ENCODE data around the gene TRIO. TPM values are rescaled to one million over a fixed set of nuclear protein-coding genes. Genes with fewer than 3 reads are reported as not detected.

TRIO gene
- total and polyA plus RNA-seq, 2 donors (not counting 3 experiments of a cell fraction or from before 2014, with no cell fraction given): 82.9 to 248 TPM

DNA sequence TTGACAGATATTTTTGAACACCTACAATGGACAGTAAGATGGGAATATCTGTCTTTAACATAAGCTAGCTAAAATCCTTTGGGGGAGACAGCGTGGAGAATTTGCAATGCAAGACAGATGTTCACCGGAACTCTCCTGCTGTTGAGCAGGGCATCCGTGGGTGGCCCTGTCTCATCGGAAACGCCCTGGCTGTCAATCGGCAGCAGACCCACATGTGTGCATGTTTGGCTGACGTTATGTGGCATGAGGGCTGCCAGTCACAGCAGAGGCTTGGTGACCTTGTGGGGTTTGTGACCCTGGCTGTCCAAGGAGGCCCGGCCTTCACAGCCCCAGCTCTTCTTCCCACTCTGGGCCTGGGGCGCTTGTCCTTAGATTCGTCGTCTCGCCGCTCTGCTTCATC is 308.7 kb downstream of the TRIO start:
- no peak overlapping the region for H3K27ac ChIP-seq (ENCODE audit: insufficient read depth, low read depth, low read length)
- H3K79me2 ChIP-seq (ENCODE audit: control insufficient read depth, insufficient read depth, low read length): peaks cover 42% of the 10 kb centered on the region
- no TSS peak for BruUV-seq (replicated peaks)
- H3K4me3 ChIP-seq (replicated peaks in 1 of 3; ENCODE audit: insufficient read depth in 1 of 3, low read depth in 1 of 3, low read length in 3 of 3): no peak overlapping the region
- H3K9me1 ChIP-seq (replicated peaks; ENCODE audit: control insufficient read depth, extremely low read depth, insufficient read depth, low read length): no peaks in the 10 kb centered on the region
- TF ChIP-seq, protein P1, sequence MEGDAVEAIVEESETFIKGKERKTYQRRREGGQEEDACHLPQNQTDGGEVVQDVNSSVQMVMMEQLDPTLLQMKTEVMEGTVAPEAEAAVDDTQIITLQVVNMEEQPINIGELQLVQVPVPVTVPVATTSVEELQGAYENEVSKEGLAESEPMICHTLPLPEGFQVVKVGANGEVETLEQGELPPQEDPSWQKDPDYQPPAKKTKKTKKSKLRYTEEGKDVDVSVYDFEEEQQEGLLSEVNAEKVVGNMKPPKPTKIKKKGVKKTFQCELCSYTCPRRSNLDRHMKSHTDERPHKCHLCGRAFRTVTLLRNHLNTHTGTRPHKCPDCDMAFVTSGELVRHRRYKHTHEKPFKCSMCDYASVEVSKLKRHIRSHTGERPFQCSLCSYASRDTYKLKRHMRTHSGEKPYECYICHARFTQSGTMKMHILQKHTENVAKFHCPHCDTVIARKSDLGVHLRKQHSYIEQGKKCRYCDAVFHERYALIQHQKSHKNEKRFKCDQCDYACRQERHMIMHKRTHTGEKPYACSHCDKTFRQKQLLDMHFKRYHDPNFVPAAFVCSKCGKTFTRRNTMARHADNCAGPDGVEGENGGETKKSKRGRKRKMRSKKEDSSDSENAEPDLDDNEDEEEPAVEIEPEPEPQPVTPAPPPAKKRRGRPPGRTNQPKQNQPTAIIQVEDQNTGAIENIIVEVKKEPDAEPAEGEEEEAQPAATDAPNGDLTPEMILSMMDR (IDR thresholded peaks at IDR 0.05; ENCODE audit: extremely low read depth in 1 of 2, insufficient read depth in 1 of 2, low read depth in 1 of 2, low read length in 2 of 2): no peak
- TF ChIP-seq EZH2 (IDR thresholded peaks at IDR 0.05; ENCODE audit: borderline replicate concordance, low read depth, low read length, severe bottlenecking): no peak
- no peak for TF ChIP-seq POLR2A (IDR thresholded peaks at IDR 0.05; ENCODE audit: low read depth, low read length)
- no peak for TF ChIP-seq MYC (IDR thresholded peaks at IDR 0.05; ENCODE audit: low read depth, low read length)
- no peak for TF ChIP-seq GATA2 (IDR thresholded peaks at IDR 0.05; ENCODE audit: insufficient read depth, insufficient read length, low read depth, low read length)
- TF ChIP-seq JUN (IDR thresholded peaks at IDR 0.05; ENCODE audit: borderline replicate concordance, insufficient read depth, insufficient read length, low read depth): no peak
- no peak for TF ChIP-seq FOS (IDR thresholded peaks at IDR 0.05; ENCODE audit: borderline replicate concordance, insufficient read depth, low read length)
- TF ChIP-seq, protein P2, sequence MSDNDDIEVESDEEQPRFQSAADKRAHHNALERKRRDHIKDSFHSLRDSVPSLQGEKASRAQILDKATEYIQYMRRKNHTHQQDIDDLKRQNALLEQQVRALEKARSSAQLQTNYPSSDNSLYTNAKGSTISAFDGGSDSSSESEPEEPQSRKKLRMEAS (IDR thresholded peaks at IDR 0.05; ENCODE audit: insufficient read depth, insufficient read length): no peak
- TF ChIP-seq POLR2AphosphoS5 (IDR thresholded peaks at IDR 0.05; ENCODE audit: insufficient read depth, low read depth, low read length): no peak
- H3K27me3 ChIP-seq (ENCODE audit: control insufficient read depth in 2 of 2, insufficient read depth in 2 of 2, low read length in 2 of 2): no peaks in the 10 kb centered on the region
- no peaks in the 10 kb centered on the region for H4K20me1 ChIP-seq (replicated peaks; ENCODE audit: control insufficient read depth, extremely low read depth, insufficient read depth, low read length)
- intact Hi-C loops (cut with micrococcal nuclease) (no loop called here), dilution Hi-C loops (cut with MboI; ENCODE audit: extremely low pct_ligation_motif_present, low sequenced_read_pairs) (no loop called here)
- H3K4me2 ChIP-seq (ENCODE audit: insufficient read depth, low read length): no peak overlapping the region
- H3K9me3 ChIP-seq (replicated peaks; ENCODE audit: control insufficient read depth, insufficient read depth, low read length): no peaks in the 10 kb centered on the region
- CTCF ChIA-PET: interaction anchor here (0.8 kb wide), 1 partner anchor 54 kb away, joined by 3 read pairs; no protein-coding TSS in a partner anchor
- H3K36me3 ChIP-seq (ENCODE audit: control insufficient read depth in 2 of 2, extremely low read depth in 1 of 2, insufficient read depth in 2 of 2, low read length in 2 of 2): peaks cover 7 to 8% of the 10 kb centered on the region in 2 experiments
- no peak overlapping the region for H3K9ac ChIP-seq (replicated peaks; ENCODE audit: extremely low read depth, insufficient read depth, low read length)
- FAIRE-seq (no peak), DNase-seq (ENCODE audit: low read depth, low spot score) (no peak)
- POLR2A ChIA-PET: no interaction called here
- no peak overlapping the region for H2AFZ ChIP-seq (ENCODE audit: low read depth, low read length)
- H3K4me1 ChIP-seq (ENCODE audit: control insufficient read depth, extremely low read depth, insufficient read depth, low read length): peaks cover 37% of the 10 kb centered on the region
